ENCODE data around the gene IDI2. TPM values are rescaled to one million over a fixed set of nuclear protein-coding genes. Genes with fewer than 3 reads are reported as not detected.

IDI2 gene
- total and polyA plus RNA-seq, 2 of the 13 experiments (the other 11 are each of a cell fraction or from before 2014, with no cell fraction given): not detected

DNA sequence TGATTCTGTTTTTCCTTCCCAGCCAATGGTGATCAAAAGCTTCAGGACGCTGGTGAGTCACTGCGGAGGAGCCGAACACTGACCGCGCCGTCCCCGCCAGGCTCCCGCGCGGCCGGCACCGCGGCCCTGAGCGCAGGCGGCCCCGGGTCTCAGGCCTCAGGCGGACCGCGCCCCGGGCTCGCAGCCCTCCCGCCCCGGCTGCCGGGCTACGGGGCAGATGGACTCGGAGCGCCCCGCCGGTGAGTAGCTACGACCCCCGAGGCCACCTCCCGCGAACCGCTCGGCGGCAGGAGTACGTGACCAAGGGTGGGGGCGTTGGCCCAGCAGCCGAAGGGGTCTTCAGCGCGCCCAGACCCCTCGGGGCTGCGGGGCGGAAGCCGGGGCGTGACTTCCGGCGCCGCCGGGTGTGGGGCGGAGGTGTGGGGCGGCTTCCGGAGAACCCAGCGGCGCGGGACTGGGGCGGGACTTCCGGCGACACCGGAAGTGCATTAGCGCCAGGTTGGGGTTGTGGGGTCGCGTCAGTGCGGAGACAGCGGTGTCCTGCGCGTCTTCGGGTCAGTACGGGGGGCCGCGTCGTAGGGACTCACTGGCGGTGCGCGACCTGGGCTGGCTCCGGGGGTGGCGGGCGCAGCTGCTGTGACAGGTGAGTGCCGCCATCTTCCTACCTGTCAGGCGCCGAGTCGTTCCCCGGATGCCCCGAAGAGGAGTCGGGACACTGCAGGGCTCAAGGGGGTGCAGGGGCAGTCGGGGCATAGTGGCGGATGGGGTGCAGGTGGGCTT, 30.9 kb upstream of the IDI2 start, which contains the start of gene WDR37 (continued):
- peak; percentile 41 for TF ChIP-seq ZSCAN21 (CRISPR knock-in tag; IDR thresholded peaks at IDR 0.05; ENCODE audit: borderline replicate concordance)
- TF ChIP-seq ZFP36 (IDR thresholded peaks at IDR 0.05; ENCODE audit: borderline replicate concordance, low read depth, low read length, partially characterized antibody): no peak
- TF ChIP-seq CCAR2 (optimal IDR thresholded peaks at IDR 0.05; ENCODE audit: low read depth, low read length): no peak
- TF ChIP-seq, protein P1, sequence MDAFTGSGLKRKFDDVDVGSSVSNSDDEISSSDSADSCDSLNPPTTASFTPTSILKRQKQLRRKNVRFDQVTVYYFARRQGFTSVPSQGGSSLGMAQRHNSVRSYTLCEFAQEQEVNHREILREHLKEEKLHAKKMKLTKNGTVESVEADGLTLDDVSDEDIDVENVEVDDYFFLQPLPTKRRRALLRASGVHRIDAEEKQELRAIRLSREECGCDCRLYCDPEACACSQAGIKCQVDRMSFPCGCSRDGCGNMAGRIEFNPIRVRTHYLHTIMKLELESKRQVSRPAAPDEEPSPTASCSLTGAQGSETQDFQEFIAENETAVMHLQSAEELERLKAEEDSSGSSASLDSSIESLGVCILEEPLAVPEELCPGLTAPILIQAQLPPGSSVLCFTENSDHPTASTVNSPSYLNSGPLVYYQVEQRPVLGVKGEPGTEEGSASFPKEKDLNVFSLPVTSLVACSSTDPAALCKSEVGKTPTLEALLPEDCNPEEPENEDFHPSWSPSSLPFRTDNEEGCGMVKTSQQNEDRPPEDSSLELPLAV (CRISPR knock-in tag; conservative IDR thresholded peaks at IDR 0.05; ENCODE audit: low read depth): no peak
- TF ChIP-seq SP5 (CRISPR knock-in tag; IDR thresholded peaks at IDR 0.05; ENCODE audit: borderline replicate concordance, low read depth): no peak
- TF ChIP-seq NR2C2 (CRISPR knock-in tag; IDR thresholded peaks at IDR 0.05; ENCODE audit: borderline replicate concordance): peak; percentile 98
- TF ChIP-seq, protein P2, sequence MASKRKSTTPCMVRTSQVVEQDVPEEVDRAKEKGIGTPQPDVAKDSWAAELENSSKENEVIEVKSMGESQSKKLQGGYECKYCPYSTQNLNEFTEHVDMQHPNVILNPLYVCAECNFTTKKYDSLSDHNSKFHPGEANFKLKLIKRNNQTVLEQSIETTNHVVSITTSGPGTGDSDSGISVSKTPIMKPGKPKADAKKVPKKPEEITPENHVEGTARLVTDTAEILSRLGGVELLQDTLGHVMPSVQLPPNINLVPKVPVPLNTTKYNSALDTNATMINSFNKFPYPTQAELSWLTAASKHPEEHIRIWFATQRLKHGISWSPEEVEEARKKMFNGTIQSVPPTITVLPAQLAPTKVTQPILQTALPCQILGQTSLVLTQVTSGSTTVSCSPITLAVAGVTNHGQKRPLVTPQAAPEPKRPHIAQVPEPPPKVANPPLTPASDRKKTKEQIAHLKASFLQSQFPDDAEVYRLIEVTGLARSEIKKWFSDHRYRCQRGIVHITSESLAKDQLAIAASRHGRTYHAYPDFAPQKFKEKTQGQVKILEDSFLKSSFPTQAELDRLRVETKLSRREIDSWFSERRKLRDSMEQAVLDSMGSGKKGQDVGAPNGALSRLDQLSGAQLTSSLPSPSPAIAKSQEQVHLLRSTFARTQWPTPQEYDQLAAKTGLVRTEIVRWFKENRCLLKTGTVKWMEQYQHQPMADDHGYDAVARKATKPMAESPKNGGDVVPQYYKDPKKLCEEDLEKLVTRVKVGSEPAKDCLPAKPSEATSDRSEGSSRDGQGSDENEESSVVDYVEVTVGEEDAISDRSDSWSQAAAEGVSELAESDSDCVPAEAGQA (IDR thresholded peaks at IDR 0.05; ENCODE audit: low read depth): peak; percentile 67
- TF ChIP-seq, protein P2 (CRISPR knock-in tag; IDR thresholded peaks at IDR 0.05; ENCODE audit: borderline replicate concordance): no peak
- no peak for TF ChIP-seq HMGA1 (CRISPR knock-in tag; conservative IDR thresholded peaks at IDR 0.05)
- TF ChIP-seq PHF8 (CRISPR knock-in tag; IDR thresholded peaks at IDR 0.05): peak; percentile 96
- TF ChIP-seq, protein P3, sequence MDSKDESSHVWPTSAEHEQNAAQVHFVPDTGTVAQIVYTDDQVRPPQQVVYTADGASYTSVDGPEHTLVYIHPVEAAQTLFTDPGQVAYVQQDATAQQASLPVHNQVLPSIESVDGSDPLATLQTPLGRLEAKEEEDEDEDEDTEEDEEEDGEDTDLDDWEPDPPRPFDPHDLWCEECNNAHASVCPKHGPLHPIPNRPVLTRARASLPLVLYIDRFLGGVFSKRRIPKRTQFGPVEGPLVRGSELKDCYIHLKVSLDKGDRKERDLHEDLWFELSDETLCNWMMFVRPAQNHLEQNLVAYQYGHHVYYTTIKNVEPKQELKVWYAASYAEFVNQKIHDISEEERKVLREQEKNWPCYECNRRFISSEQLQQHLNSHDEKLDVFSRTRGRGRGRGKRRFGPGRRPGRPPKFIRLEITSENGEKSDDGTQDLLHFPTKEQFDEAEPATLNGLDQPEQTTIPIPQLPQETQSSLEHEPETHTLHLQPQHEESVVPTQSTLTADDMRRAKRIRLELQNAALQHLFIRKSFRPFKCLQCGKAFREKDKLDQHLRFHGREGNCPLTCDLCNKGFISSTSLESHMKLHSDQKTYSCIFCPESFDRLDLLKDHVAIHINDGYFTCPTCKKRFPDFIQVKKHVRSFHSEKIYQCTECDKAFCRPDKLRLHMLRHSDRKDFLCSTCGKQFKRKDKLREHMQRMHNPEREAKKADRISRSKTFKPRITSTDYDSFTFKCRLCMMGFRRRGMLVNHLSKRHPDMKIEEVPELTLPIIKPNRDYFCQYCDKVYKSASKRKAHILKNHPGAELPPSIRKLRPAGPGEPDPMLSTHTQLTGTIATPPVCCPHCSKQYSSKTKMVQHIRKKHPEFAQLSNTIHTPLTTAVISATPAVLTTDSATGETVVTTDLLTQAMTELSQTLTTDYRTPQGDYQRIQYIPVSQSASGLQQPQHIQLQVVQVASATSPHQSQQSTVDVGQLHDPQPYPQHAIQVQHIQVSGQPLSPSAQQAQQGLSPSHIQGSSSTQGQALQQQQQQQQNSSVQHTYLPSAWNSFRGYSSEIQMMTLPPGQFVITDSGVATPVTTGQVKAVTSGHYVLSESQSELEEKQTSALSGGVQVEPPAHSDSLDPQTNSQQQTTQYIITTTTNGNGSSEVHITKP (CRISPR knock-in tag; IDR thresholded peaks at IDR 0.05; ENCODE audit: low read depth): no peak
- no peak for TF ChIP-seq KLF13 (CRISPR knock-in tag; IDR thresholded peaks at IDR 0.05)
- TF ChIP-seq GATAD2A (CRISPR knock-in tag; IDR thresholded peaks at IDR 0.05): peak; percentile 46; the same call in 1 of the 2 replicates
- no peak for TF ChIP-seq KLF9 (CRISPR knock-in tag; IDR thresholded peaks at IDR 0.05; ENCODE audit: low read depth)
- no peak for TF ChIP-seq CENPX (CRISPR knock-in tag; IDR thresholded peaks at IDR 0.05)
- TF ChIP-seq, protein P4, sequence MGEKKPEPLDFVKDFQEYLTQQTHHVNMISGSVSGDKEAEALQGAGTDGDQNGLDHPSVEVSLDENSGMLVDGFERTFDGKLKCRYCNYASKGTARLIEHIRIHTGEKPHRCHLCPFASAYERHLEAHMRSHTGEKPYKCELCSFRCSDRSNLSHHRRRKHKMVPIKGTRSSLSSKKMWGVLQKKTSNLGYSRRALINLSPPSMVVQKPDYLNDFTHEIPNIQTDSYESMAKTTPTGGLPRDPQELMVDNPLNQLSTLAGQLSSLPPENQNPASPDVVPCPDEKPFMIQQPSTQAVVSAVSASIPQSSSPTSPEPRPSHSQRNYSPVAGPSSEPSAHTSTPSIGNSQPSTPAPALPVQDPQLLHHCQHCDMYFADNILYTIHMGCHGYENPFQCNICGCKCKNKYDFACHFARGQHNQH (CRISPR knock-in tag; IDR thresholded peaks at IDR 0.05): peak; percentile 45; the same call in 1 of the 2 replicates
- no peak for TF ChIP-seq DNMT1 (CRISPR knock-in tag; IDR thresholded peaks at IDR 0.05)
